K562 (cell line): ENCODE measurements around the gene CEND1. TPM values are rescaled to one million over a fixed set of nuclear protein-coding genes. Genes with fewer than 3 reads are reported as not detected.

ENCODE experiments used
- ATAC-seq: fragments of 200-7000 bp; cut with Tn5 transposase; 3 replicates; pipeline ENCODE4 v1.9.1; 2020; ENCODE audit warnings: moderate library complexity
- BruUV-seq: library from RNA; stranded (reverse); fragments of 400-500 nt; replicated peaks from 2 replicates; lab custom pipeline; 2021; lab: Mats Ljungman, UMichigan
- CTCF ChIA-PET: fragments of 300-600 bp; formaldehyde crosslinking; extraction: SDS; loops from one replicate; lab custom pipeline; 2021; ENCODE audit warnings: low intra/inter-chr PET ratio; lab: Yijun Ruan, JAX
- POLR2A ChIA-PET: fragments of 300-600, 350-650 bp; sonication (Branson Sonifier 250); formaldehyde crosslinking; extraction: SDS; loops from one replicate; lab custom pipeline; 2021; ENCODE audit warnings: antibody characterized with exemption, inconsistent platforms; lab: Yijun Ruan, JAX
- DNase-seq, 4 experiments: peaks; one replicate each; pipeline versions ENCODE4 v3.0.0 to v3.0.0-alpha.2; 2011 to 2018; ENCODE audit warnings: low spot score in 3 of 4, mixed read lengths in 3 of 4; ENCODE audit errors: extremely low read depth in 1 of 4
- FAIRE-seq: peaks from 2 replicates; lab custom pipeline; 2011; peaks lifted over from hg19 to GRCh38; lab: Jason Lieb, UNC
- H2AFZ ChIP-seq: 2 replicates; pipeline ENCODE4 v1.6.0; 2011; ENCODE audit warnings: low read depth, low read length, control low read depth, inconsistent platforms
- H3K27ac ChIP-seq: fragments of 200-600 bp; 3 replicates; pipeline ENCODE4 v1.8.0; 2011; ENCODE audit warnings: low read depth, mild to moderate bottlenecking, control low read depth, inconsistent platforms, low read length, moderate library complexity, mixed read lengths; ENCODE audit errors: extremely low read depth
- H3K27me3 ChIP-seq, 2 experiments: fragments of 300-600 bp in 1 of 2; 2 replicates in 1 of 2; 3 replicates in 1 of 2; pipeline versions ENCODE4 v1.6.0 to v1.8.0; 2011; ENCODE audit warnings: inconsistent platforms in 2 of 2, low read length in 2 of 2, mild to moderate bottlenecking in 1 of 2, mixed read lengths in 1 of 2, moderate library complexity in 1 of 2; ENCODE audit not compliant: control insufficient read depth in 2 of 2, insufficient read depth in 2 of 2
- H3K36me3 ChIP-seq: fragments of 300-600 bp; 3 replicates; pipeline ENCODE4 v1.8.0; 2011; ENCODE audit warnings: mild to moderate bottlenecking, low read length, inconsistent platforms; ENCODE audit not compliant: control insufficient read depth, insufficient read depth
- H3K4me1 ChIP-seq, 2 experiments: fragments of 200-600 bp in 1 of 2; replicated peaks in 1 of 2; 2 replicates in 1 of 2; 3 replicates in 1 of 2; pipeline versions ENCODE4 v1.5.1 to v1.8.0; 2011; ENCODE audit warnings: inconsistent platforms in 2 of 2, low read length in 2 of 2, mild to moderate bottlenecking in 1 of 2, mixed read lengths in 1 of 2, moderate library complexity in 1 of 2; ENCODE audit not compliant: control insufficient read depth in 2 of 2, insufficient read depth in 2 of 2
- H3K4me2 ChIP-seq: 2 replicates; pipeline ENCODE4 v1.6.1; 2011; ENCODE audit warnings: low read length, control low read depth, inconsistent platforms, mixed read lengths; ENCODE audit not compliant: insufficient read depth
- H3K4me3 ChIP-seq: fragments of 200-600 bp; sonication (generic), shearing (Covaris generic); 2 replicates; pipeline ENCODE4 v1.5.1; 2016; ENCODE audit warnings: control low read depth, inconsistent platforms
- H3K79me2 ChIP-seq: fragments of 200-600 bp; 3 replicates; pipeline ENCODE4 v1.8.0; 2011; ENCODE audit warnings: low read length, inconsistent platforms; ENCODE audit not compliant: control insufficient read depth, insufficient read depth
- H3K9ac ChIP-seq, 2 experiments: 2 replicates each; pipeline versions ENCODE4 v1.6.0 to v1.6.1; 2011; ENCODE audit warnings: low read depth in 2 of 2, low read length in 2 of 2, control low read depth in 1 of 2, inconsistent platforms in 1 of 2, mild to moderate bottlenecking in 1 of 2, mixed read lengths in 1 of 2; ENCODE audit not compliant: insufficient read depth in 1 of 2
- H3K9me1 ChIP-seq: one replicate; pipeline ENCODE4 v1.6.0; 2011; ENCODE audit warnings: inconsistent platforms, mild to moderate bottlenecking, low read length, moderate library complexity; ENCODE audit not compliant: control insufficient read depth, insufficient read depth
- H3K9me3 ChIP-seq: replicated peaks from 2 replicates; pipeline ENCODE4 v1.5.1; 2011; ENCODE audit warnings: low read depth, low read length, inconsistent platforms; ENCODE audit not compliant: control insufficient read depth, insufficient read depth
- H4K20me1 ChIP-seq: replicated peaks from 2 replicates; pipeline ENCODE4 v1.6.1; 2011; ENCODE audit warnings: low read length, inconsistent platforms, mixed read lengths; ENCODE audit not compliant: control insufficient read depth, insufficient read depth
- BHLHE40 ChIP-seq: IDR thresholded peaks from 2 replicates; pipeline ENCODE4 v1.6.1; 2011; ENCODE audit warnings: low read length, improper control_type of control experiment
- CHAMP1 ChIP-seq: fragments of 450-650 bp; IDR thresholded peaks from 2 replicates; pipeline ENCODE4 v1.6.1; 2016; ENCODE audit warnings: mild to moderate bottlenecking
- ETS1 ChIP-seq: conservative IDR thresholded peaks from 2 replicates; pipeline ENCODE4 v1.6.1; 2011; ENCODE audit warnings: low read depth, mild to moderate bottlenecking, low read length; ENCODE audit not compliant: control insufficient read depth
- ETV1 ChIP-seq: fragments of 450-650 bp; conservative IDR thresholded peaks from 2 replicates; pipeline ENCODE4 v1.6.1; 2016; ENCODE audit warnings: missing genetic modification characterization, control low read depth, low read depth, missing compliant biosample characterization
- FUS ChIP-seq: fragments of 200-400 bp; formaldehyde crosslinking; optimal IDR thresholded peaks from 2 replicates; pipeline ENCODE3; 2017; ENCODE audit warnings: low read depth, low read length
- GTF2F1 ChIP-seq: IDR thresholded peaks from 2 replicates; pipeline ENCODE4 v1.6.1; 2011; ENCODE audit warnings: low read depth, low read length, improper control_type of control experiment
- HES1 ChIP-seq: fragments of 450-650 bp; IDR thresholded peaks from 2 replicates; pipeline ENCODE4 v1.6.1; 2016; ENCODE audit warnings: low read depth, mild to moderate bottlenecking, moderate library complexity
- ILF3 ChIP-seq: fragments of 450-650 bp; IDR thresholded peaks from 2 replicates; pipeline ENCODE4 v1.6.1; 2018; ENCODE audit warnings: antibody characterized with exemption, mild to moderate bottlenecking, moderate library complexity, borderline replicate concordance
- KDM5B ChIP-seq: fragments of 200-600 bp; sonication (generic); IDR thresholded peaks from 2 replicates; pipeline ENCODE4 v1.6.1; 2012; ENCODE audit warnings: low read depth, mild to moderate bottlenecking, moderate library complexity, low read length, control low read depth, inconsistent platforms; ENCODE audit not compliant: insufficient replicate concordance
- KHSRP ChIP-seq: fragments of 450-650 bp; IDR thresholded peaks from 2 replicates; pipeline ENCODE4 v1.6.1; 2017
- MEIS2 ChIP-seq: fragments of 450-650 bp; IDR thresholded peaks from 2 replicates; pipeline ENCODE4 v1.6.1; 2014; ENCODE audit warnings: mild to moderate bottlenecking; ENCODE audit not compliant: partially characterized antibody
- POLR2G ChIP-seq: fragments of 200-400 bp; formaldehyde crosslinking; IDR thresholded peaks from 2 replicates; pipeline ENCODE4 v1.6.1; 2017; ENCODE audit warnings: low read depth, mild to moderate bottlenecking, antibody characterized with exemption, low read length, moderate library complexity
- TOE1 ChIP-seq, 2 experiments: fragments of 450-650 bp in 1 of 2; sonication (generic) in 1 of 2; formaldehyde crosslinking in 1 of 2; IDR thresholded peaks; 2 replicates each; pipeline versions ENCODE4 v1.7.1 to v1.8.0; 2016 to 2022; ENCODE audit warnings: borderline replicate concordance in 2 of 2, mild to moderate bottlenecking in 2 of 2, antibody characterized with exemption in 1 of 2, inconsistent platforms in 1 of 2, low read depth in 1 of 2, missing genetic modification reagents in 1 of 2, moderate library complexity in 1 of 2
- U2AF1 ChIP-seq: fragments of 200-400 bp; formaldehyde crosslinking; optimal IDR thresholded peaks from 2 replicates; pipeline ENCODE3; 2017; ENCODE audit warnings: mild to moderate bottlenecking, low read depth, low read length, moderate library complexity
- ZHX1 ChIP-seq: fragments of 150-350 bp; conservative IDR thresholded peaks from 2 replicates; pipeline ENCODE4 v1.6.1; 2014; ENCODE audit warnings: low read length
- WGBS: fragments of 100-300 bp; shearing (Covaris generic); methylation state at CpG from one replicate; pipeline ENCODE4 v1.1.6; 2016; ENCODE audit warnings: low coverage, mixed read lengths; ENCODE audit not compliant: insufficient coverage; ENCODE audit errors: missing lambda C conversion rate; 5-methylcytosine and 5-hydroxymethylcytosine counted together
- in situ Hi-C: fragments of 300-500 bp; cut with MboI; formaldehyde crosslinking; loops from 4 replicates; pipeline ENCODE4 v1.15.0; 2018; ENCODE audit warnings: inconsistent platforms, mixed read lengths
- intact Hi-C: fragments of 100-400 bp; cut with micrococcal nuclease; formaldehyde crosslinking; loops from 2 replicates; pipeline ENCODE4 v1.14.2; 2022
- polyA plus RNA-seq, 8 experiments: library from polyadenylated mRNA; depleted of rRNA in 4 of 8; stranded (reverse) in 5 of 8; unstranded in 3 of 8; fragments of >200 nt; fragmentation: Nextera tagmentation in 2 of 8; fragmentation: Illumina TruSeq in 1 of 8; extraction: Ambion mirVana in 2 of 8; extraction: Trizol in 1 of 8; gene quantifications; 2 replicates each; pipeline versions ENCODE4 v1.2.1 to v1.2.3, GENCODE V29; 2011 to 2014; ENCODE audit warnings: inconsistent platforms in 1 of 8, missing spikeins in 1 of 8
- total RNA-seq, 7 experiments: library from RNA; depleted of rRNA in 6 of 7; stranded (reverse); fragments of >200 nt in 6 of 7; fragmentation: Illumina TruSeq in 2 of 7; extraction: Trizol in 2 of 7; gene quantifications; 2 replicates each; pipeline versions ENCODE4 v1.2.1 to v1.2.3, GENCODE V29; 2011 to 2021; ENCODE audit warnings: low replicate concordance in 1 of 7

CEND1 gene
- total and polyA plus RNA-seq, 9 of the 15 experiments (the other 6 are each of a cell fraction or from before 2014, with no cell fraction given) = 0.13 to 0.18 (median 0.16) TPM; not detected in 6

GRCh38 chr11:783581-784015, 6.3 kb downstream of the CEND1 start:
- in situ Hi-C loops = no loop called here
- Histone ChIP-seq H3K4me1 (peaks cover 0 to 71% of the 10 kb centered on the region in 2 experiments; a peak in 3 of 5 replicates), H3K9ac (peak overlapping the region in 1 of 2 experiments; percentile 47; a peak in 2 of 4 replicates), H2AFZ (no peak overlapping the region), H3K36me3 (peaks cover 14% of the 10 kb centered on the region; the same call in 2 of the 3 replicates), H3K27me3 (no peaks in the 10 kb centered on the region), H3K27ac (no peak overlapping the region), H4K20me1 (no peaks in the 10 kb centered on the region), H3K79me2 (peaks cover 6% of the 10 kb centered on the region; the same call in 1 of the 3 replicates), H3K9me3 (no peaks in the 10 kb centered on the region), H3K4me3 (no peak overlapping the region), H3K4me2 (no peak overlapping the region), H3K9me1 (no peaks in the 10 kb centered on the region)
- intact Hi-C loops = no loop called here
- DNase-seq (peak in 2 of 4 experiments; percentile 42 to 63), FAIRE-seq (no peak), ATAC-seq (peak; percentile 80)
- POLR2A ChIA-PET = interaction anchor here (1.2 to 1.6 kb wide), 3 partner anchors 10 to 26 kb away, joined by 3 to 7 read pairs (median 4); partner anchors contain the start of gene RPLP2
- WGBS = 54% methylated on average over 20 of the region's 24 CpGs
- CTCF ChIA-PET = no interaction called here
- no TSS peak for BruUV-seq
- TF ChIP-seq ZHX1 (no peak), HES1 (no peak), ETS1 (no peak), BHLHE40 (0 out of 2 replicates have a peak, but pooled peaks have one; percentile 24), U2AF1 (no peak), GTF2F1 (no peak), KHSRP (no peak), KDM5B (no peak), FUS (no peak), POLR2G (peak; percentile 55; the same call in 1 of the 2 replicates), TOE1 (IDR thresholded peaks at IDR 0.05; ENCODE audit: borderline replicate concordance) (no peak), TOE1 (CRISPR knock-in tag; IDR thresholded peaks at IDR 0.05; ENCODE audit: borderline replicate concordance, low read depth) (no peak), ILF3 (no peak), MEIS2 (no peak), CHAMP1 (no peak), ETV1 (tag) (no peak)
